Measurements from ENCODE around the gene TRIM68.

DNA sequence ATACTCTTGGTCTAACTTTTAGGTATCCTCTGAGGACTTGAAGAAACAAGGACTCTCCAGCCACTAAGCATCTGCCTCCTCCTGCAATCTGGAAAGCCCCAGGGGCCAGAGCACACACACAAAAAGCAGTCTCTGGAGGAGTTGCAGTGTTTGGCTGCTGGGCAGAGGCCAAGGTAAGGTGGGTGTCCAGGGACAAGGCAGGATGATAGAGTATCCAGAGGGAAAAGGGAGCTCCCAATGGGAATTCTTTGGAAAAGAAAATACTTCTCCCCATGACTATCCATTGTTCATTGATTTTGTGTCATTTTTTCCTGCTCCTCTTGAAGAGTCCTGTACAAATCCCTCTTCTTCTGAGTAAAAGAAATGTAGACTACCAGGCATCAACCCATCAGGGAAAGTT lies 26.6 kb downstream of the TRIM68 start, which contains the start of gene OR52I2:
- TF ChIP-seq, protein P1, sequence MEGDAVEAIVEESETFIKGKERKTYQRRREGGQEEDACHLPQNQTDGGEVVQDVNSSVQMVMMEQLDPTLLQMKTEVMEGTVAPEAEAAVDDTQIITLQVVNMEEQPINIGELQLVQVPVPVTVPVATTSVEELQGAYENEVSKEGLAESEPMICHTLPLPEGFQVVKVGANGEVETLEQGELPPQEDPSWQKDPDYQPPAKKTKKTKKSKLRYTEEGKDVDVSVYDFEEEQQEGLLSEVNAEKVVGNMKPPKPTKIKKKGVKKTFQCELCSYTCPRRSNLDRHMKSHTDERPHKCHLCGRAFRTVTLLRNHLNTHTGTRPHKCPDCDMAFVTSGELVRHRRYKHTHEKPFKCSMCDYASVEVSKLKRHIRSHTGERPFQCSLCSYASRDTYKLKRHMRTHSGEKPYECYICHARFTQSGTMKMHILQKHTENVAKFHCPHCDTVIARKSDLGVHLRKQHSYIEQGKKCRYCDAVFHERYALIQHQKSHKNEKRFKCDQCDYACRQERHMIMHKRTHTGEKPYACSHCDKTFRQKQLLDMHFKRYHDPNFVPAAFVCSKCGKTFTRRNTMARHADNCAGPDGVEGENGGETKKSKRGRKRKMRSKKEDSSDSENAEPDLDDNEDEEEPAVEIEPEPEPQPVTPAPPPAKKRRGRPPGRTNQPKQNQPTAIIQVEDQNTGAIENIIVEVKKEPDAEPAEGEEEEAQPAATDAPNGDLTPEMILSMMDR (IDR thresholded peaks at IDR 0.05), result no peak
- TF ChIP-seq POLR2A (IDR thresholded peaks at IDR 0.05), result no peak

Measured in testis (tissue), 2 donors.